Psoas muscle (tissue), 8 donors: ENCODE results near the gene LRRC28. TPM values are rescaled to one million over a fixed set of nuclear protein-coding genes. Genes with fewer than 3 reads are reported as not detected.

Experiments used
- ATAC-seq, 4 donors: fragments of 200-7000 bp; cut with Tn5 transposase; one replicate each; pipeline ENCODE4 v1.9.1; 2020; ENCODE audit warnings: moderate library complexity in 3 of 4, mild to moderate bottlenecking in 2 of 4
- DNase-seq, 2 donors: peaks; one replicate each; pipeline ENCODE4 v3.0.0-alpha.2; 2020
- H3K27ac ChIP-seq: fragments of 200-600 bp; one replicate; pipeline ENCODE4 v1.8.0; 2022
- H3K27me3 ChIP-seq, 3 donors: fragments of 200-600 bp in 1 of 3; one replicate each; pipeline versions ENCODE4 v1.6.1 to v1.8.0; 2013 to 2022; ENCODE audit warnings: low read length in 2 of 3, mild to moderate bottlenecking in 2 of 3, moderate library complexity in 1 of 3; ENCODE audit not compliant: insufficient read depth in 3 of 3
- H3K36me3 ChIP-seq, 2 donors: fragments of 200-600 bp in 1 of 2; one replicate each; pipeline versions ENCODE4 v1.6.1 to v1.8.0; 2013 to 2022; ENCODE audit warnings: low read depth in 1 of 2, mild to moderate bottlenecking in 1 of 2, moderate library complexity in 1 of 2; ENCODE audit not compliant: insufficient read depth in 1 of 2
- H3K4me1 ChIP-seq: fragments of 200-600 bp; one replicate; pipeline ENCODE4 v1.8.0; 2022
- H3K4me3 ChIP-seq: fragments of 200-600 bp; one replicate; pipeline ENCODE4 v1.8.0; 2022; ENCODE audit warnings: mild to moderate bottlenecking
- H3K9me3 ChIP-seq: fragments of 200-600 bp; one replicate; pipeline ENCODE4 v1.8.0; 2022
- WGBS, 3 donors: extraction: QIAGEN DNeasy Blood & Tissue Kit; methylation state at CpG; one replicate each; pipeline versions ENCODE4 v1.1.6 to v1.1.7; 2013; 5-methylcytosine and 5-hydroxymethylcytosine counted together
- intact Hi-C, 2 donors: fragments of 100-400 bp; cut with DNase I; formaldehyde crosslinking; loops; one replicate each; pipeline versions ENCODE4 v1.11.0 to v1.14.2; 2022
- polyA plus RNA-seq, 3 donors: library from polyadenylated mRNA; stranded (reverse); fragments of 200-250 nt; gene quantifications; one replicate each; pipeline ENCODE4 v1.2.3, GENCODE V29; 2013
- total RNA-seq, 4 donors: library from RNA; stranded (reverse); fragmentation: NEBNext Ultra II Directional in 2 of 4; extraction: Animal tissue kit (Norgen Biotek cat#: 25700) in 2 of 4; gene quantifications; one replicate each; pipeline versions ENCODE4 v1.2.1 to v1.2.4, GENCODE V29; 2021 to 2023
- TF ChIP-seq, protein P1 (sequence below): fragments of 200-600 bp; IDR thresholded peaks from one replicate; pipeline ENCODE4 v1.8.0; 2022; ENCODE audit warnings: antibody characterized with exemption
- donor health status: healthy with polysubstance abuse.
- donor health status: DM: no; HTN: no; CAD: no; lungs with moderate emphysema.
- donor health status: Bipolar disorder and iron deficiency.
- donor health status: healthy.
- donor health status: DM: yes; HTN: yes; CAD: no.
- donor health status: DM: no; HTN: no; CAD: no.
- donor health status: DM: no; HTN: no; CAD: no.
- donor health status: DM: yes; HTN: yes; CAD: no.

The LRRC28 gene
- total and polyA plus RNA-seq, 7 donors, result 8.4 to 31.2 (median 21.0) TPM

DNA sequence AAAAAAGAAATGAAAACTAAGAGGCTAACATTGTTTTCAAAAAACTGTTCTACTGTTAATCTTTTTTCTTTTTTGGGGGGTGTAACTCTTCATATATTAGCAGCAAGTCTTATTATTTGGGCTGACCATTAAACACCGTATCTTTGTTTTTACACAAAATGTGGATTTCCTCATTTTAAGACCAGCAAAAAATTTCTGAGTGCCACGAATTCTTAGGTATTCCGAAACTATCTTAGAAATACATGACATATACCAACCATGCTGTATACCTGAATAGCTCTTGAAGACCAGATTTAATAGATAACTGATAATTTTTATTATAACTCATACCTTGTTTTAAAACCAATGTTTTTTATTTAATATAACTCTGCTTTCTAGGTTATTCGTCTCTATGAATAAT, 1.3 kb upstream of the LRRC28 start:
- peak overlapping the region; percentile 98 for H3K27ac ChIP-seq
- DNase-seq (no peak), ATAC-seq (no peak)
- no peaks in the 10 kb centered on the region for H3K27me3 ChIP-seq
- 21 to 34% (median 22%) methylated on average over 4 of the region's 4 CpGs for WGBS, 3 donors
- peak overlapping the region; percentile 82 for H3K4me3 ChIP-seq
- H3K4me1 ChIP-seq, result peaks cover 23% of the 10 kb centered on the region
- no peaks in the 10 kb centered on the region for H3K9me3 ChIP-seq
- intact Hi-C loops, result loop anchor here in 1 of 2 donors (5.0 kb wide), 1 partner anchor 128 kb away; no protein-coding TSS in a partner anchor
- peaks cover 0 to 2% of the 10 kb centered on the region in 2 donors for H3K36me3 ChIP-seq
- TF ChIP-seq, protein P1, sequence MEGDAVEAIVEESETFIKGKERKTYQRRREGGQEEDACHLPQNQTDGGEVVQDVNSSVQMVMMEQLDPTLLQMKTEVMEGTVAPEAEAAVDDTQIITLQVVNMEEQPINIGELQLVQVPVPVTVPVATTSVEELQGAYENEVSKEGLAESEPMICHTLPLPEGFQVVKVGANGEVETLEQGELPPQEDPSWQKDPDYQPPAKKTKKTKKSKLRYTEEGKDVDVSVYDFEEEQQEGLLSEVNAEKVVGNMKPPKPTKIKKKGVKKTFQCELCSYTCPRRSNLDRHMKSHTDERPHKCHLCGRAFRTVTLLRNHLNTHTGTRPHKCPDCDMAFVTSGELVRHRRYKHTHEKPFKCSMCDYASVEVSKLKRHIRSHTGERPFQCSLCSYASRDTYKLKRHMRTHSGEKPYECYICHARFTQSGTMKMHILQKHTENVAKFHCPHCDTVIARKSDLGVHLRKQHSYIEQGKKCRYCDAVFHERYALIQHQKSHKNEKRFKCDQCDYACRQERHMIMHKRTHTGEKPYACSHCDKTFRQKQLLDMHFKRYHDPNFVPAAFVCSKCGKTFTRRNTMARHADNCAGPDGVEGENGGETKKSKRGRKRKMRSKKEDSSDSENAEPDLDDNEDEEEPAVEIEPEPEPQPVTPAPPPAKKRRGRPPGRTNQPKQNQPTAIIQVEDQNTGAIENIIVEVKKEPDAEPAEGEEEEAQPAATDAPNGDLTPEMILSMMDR, result no peak

DNA sequence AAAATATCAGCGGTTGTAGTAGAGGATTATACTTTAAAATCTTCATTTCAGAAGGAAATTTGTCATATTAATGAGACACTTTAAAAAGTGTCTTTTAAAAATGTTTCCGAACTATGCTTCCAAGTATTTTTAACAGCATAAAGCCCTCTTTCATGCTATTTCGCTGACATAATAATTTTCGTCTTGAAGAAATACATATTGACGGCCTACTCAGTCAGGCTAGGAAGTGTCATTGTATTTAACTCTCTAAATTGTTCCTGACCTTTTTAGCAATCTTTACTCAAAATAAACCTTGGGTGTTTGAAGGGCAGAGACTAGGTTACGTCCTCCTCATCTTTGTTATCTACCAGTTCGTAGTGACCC, 806 bp upstream of the LRRC28 start:
- intact Hi-C loops, result loop anchor here in 1 of 2 donors (5.0 kb wide), 1 partner anchor 128 kb away; no protein-coding TSS in a partner anchor
- H3K36me3 ChIP-seq, result no peaks in the 10 kb centered on the region

DNA sequence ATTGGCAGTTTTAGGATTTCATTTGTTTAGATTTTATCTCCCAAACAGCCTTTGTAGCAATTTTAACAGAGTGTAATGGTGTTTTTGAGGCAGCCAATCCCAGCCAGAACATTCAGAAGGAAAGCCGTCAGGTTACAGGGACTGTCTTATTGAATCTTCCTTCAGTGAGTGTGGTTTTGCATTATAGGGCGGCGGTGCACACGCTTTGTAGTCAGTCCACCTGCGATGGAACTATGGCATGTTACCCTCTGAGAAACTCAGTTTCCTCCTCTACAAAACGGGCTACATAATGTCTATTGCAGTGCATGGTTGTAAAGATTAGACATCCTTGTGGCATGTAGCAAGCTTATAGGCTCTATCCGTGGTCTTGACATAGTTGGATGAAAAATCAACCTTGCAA, 1.0 kb downstream of the LRRC28 start:
- Histone ChIP-seq H3K36me3 (peaks cover 0 to 17% of the 10 kb centered on the region in 2 donors), H3K9me3 (no peaks in the 10 kb centered on the region), H3K4me1 (peaks cover 23% of the 10 kb centered on the region), H3K4me3 (peak overlapping the region; percentile 82), H3K27me3 (no peaks in the 10 kb centered on the region), H3K27ac (peak overlapping the region; percentile 98)
- TF ChIP-seq, protein P1, result no peak
- ATAC-seq, result no peak
- WGBS, 3 donors, result 74 to 81% (median 80%) methylated on average over 7 of the region's 7 CpGs
- no peak for DNase-seq
- intact Hi-C loops, result loop anchor here in 1 of 2 donors (5.0 kb wide), 1 partner anchor 130 kb away; no protein-coding TSS in a partner anchor

More for the DNA sequence above, 806 bp upstream of the LRRC28 start:
- peak overlapping the region; percentile 98 for H3K27ac ChIP-seq
- TF ChIP-seq, protein P1, result no peak
- WGBS, 3 donors, result 7 to 8% (median 7%) methylated on average over 7 of the region's 7 CpGs
- peak overlapping the region; percentile 82 for H3K4me3 ChIP-seq
- DNase-seq, result no peak
- H3K9me3 ChIP-seq, result no peaks in the 10 kb centered on the region
- peaks cover 23% of the 10 kb centered on the region for H3K4me1 ChIP-seq
- no peaks in the 10 kb centered on the region for H3K27me3 ChIP-seq
- no peak for ATAC-seq

GRCh38 chr15:99253381-99254090, 2.3 kb downstream of the LRRC28 start:
- WGBS, 3 donors, result 91 to 95% (median 93%) methylated on average over 6 of the region's 6 CpGs
- intact Hi-C loops, result loop anchor here in 1 of 2 donors (5.0 kb wide), 1 partner anchor 131 kb away; no protein-coding TSS in a partner anchor
- no peak for ATAC-seq

More at GRCh38 chr15:99253381-99254090, 2.3 kb downstream of the LRRC28 start:
- DNase-seq, result no peak
- no peaks in the 10 kb centered on the region for H3K27me3 ChIP-seq
- H3K36me3 ChIP-seq, result peaks cover 0 to 26% of the 10 kb centered on the region in 2 donors
- no peak overlapping the region for H3K27ac ChIP-seq
- H3K9me3 ChIP-seq, result no peaks in the 10 kb centered on the region
- H3K4me1 ChIP-seq, result peaks cover 19% of the 10 kb centered on the region
- TF ChIP-seq, protein P1, result no peak
- H3K4me3 ChIP-seq, result no peak overlapping the region
